Nephron (organoid): ENCODE data around the gene BCKDHA.

Experiments
- H3K27ac Mint-ChIP-seq, 3 experiments: 2 replicates each; pipeline ENCODE4 v1.8.0; 2020; ENCODE audit warnings: mixed read lengths in 3 of 3, mild to moderate bottlenecking in 2 of 3, moderate library complexity in 1 of 3
- H3K27me3 Mint-ChIP-seq: 2 replicates; pipeline ENCODE4 v1.8.0; 2021; ENCODE audit warnings: low read depth, mild to moderate bottlenecking, moderate library complexity, mixed read lengths
- H3K36me3 Mint-ChIP-seq: 2 replicates; pipeline ENCODE4 v1.8.0; 2020; ENCODE audit warnings: low read depth, mixed read lengths
- H3K4me1 Mint-ChIP-seq: 2 replicates; pipeline ENCODE4 v1.8.0; 2020; ENCODE audit warnings: mixed read lengths
- H3K4me3 Mint-ChIP-seq, 3 experiments: 2 replicates each; pipeline ENCODE4 v1.8.0; 2020; ENCODE audit warnings: mild to moderate bottlenecking in 3 of 3, mixed read lengths in 3 of 3, moderate library complexity in 2 of 3
- H3K9me3 Mint-ChIP-seq: 2 replicates; pipeline ENCODE4 v1.8.0; 2020; ENCODE audit warnings: mixed read lengths
- TF ChIP-seq, protein P1 (sequence below), 3 experiments: fragments of 200-600 bp; sonication (generic); IDR thresholded peaks; one replicate each; pipeline ENCODE4 v1.5.0; 2021; ENCODE audit warnings: antibody characterized with exemption in 3 of 3; ENCODE audit not compliant: unreplicated experiment in 3 of 3

Gene BCKDHA

DNA sequence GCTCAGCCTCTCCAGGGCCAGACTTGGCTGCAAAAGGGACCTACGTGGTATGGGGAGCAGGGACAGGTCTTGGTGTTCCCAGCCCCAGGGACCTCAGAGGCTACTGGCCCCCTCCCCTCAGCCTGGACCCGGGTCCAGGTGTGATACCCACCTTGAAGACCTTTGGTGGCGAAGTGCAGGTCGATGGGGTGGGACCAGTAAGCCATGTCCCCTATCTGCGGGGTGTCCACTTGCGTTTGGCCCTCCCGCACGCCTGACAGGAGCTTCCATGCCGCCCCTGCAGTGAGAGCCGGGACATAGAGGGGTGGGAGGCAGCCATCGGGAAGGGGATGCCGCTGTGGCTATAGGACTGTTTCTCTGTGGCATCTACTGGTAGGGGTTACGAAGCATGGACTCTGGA, 39.9 kb upstream of the BCKDHA start:
- TF ChIP-seq, protein P1, sequence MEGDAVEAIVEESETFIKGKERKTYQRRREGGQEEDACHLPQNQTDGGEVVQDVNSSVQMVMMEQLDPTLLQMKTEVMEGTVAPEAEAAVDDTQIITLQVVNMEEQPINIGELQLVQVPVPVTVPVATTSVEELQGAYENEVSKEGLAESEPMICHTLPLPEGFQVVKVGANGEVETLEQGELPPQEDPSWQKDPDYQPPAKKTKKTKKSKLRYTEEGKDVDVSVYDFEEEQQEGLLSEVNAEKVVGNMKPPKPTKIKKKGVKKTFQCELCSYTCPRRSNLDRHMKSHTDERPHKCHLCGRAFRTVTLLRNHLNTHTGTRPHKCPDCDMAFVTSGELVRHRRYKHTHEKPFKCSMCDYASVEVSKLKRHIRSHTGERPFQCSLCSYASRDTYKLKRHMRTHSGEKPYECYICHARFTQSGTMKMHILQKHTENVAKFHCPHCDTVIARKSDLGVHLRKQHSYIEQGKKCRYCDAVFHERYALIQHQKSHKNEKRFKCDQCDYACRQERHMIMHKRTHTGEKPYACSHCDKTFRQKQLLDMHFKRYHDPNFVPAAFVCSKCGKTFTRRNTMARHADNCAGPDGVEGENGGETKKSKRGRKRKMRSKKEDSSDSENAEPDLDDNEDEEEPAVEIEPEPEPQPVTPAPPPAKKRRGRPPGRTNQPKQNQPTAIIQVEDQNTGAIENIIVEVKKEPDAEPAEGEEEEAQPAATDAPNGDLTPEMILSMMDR (IDR thresholded peaks at IDR 0.05; ENCODE audit: unreplicated experiment in 3 of 3), result no peak
- Mint-ChIP-seq H3K36me3 (no peaks in the 10 kb centered on the region), H3K9me3 (no peaks in the 10 kb centered on the region), H3K27me3 (peaks cover 17% of the 10 kb centered on the region), H3K27ac (no peak overlapping the region), H3K4me1 (peaks cover 10% of the 10 kb centered on the region), H3K4me3 (peak overlapping the region in 1 of 3 experiments; percentile 24)

GRCh38 chr19:41359741-41360140, 37.9 kb upstream of the BCKDHA start:
- no peak overlapping the region for H3K27ac Mint-ChIP-seq
- TF ChIP-seq, protein P1 (IDR thresholded peaks at IDR 0.05; ENCODE audit: unreplicated experiment in 3 of 3), result no peak
- H3K4me1 Mint-ChIP-seq, result peaks cover 10% of the 10 kb centered on the region
- H3K36me3 Mint-ChIP-seq, result no peaks in the 10 kb centered on the region
- peaks cover 9% of the 10 kb centered on the region for H3K27me3 Mint-ChIP-seq
- no peaks in the 10 kb centered on the region for H3K9me3 Mint-ChIP-seq
- H3K4me3 Mint-ChIP-seq, result no peak overlapping the region

- Mint-ChIP-seq H3K4me3 (peak overlapping the region; percentile 40 to 98 (median 94)), H3K4me1 (peaks cover 9% of the 10 kb centered on the region), H3K27me3 (no peaks in the 10 kb centered on the region), H3K36me3 (no peaks in the 10 kb centered on the region), H3K9me3 (no peaks in the 10 kb centered on the region), H3K27ac (peak overlapping the region in 1 of 3 experiments; percentile 41)
- TF ChIP-seq, protein P1 (IDR thresholded peaks at IDR 0.05; ENCODE audit: unreplicated experiment in 3 of 3), result no peak
Measured at GRCh38 chr19:41362143-41362847, 35.3 kb upstream of the BCKDHA start.

- Mint-ChIP-seq H3K9me3 (no peaks in the 10 kb centered on the region), H3K4me1 (peaks cover 9% of the 10 kb centered on the region), H3K36me3 (no peaks in the 10 kb centered on the region), H3K27ac (peak overlapping the region; percentile 98 to 100 (median 99)), H3K27me3 (no peaks in the 10 kb centered on the region), H3K4me3 (peak overlapping the region; percentile 89 to 98 (median 94))
- TF ChIP-seq, protein P1 (IDR thresholded peaks at IDR 0.05; ENCODE audit: unreplicated experiment in 3 of 3), result no peak
Measured at GRCh38 chr19:41363371-41363752, 34.3 kb upstream of the BCKDHA start.

DNA sequence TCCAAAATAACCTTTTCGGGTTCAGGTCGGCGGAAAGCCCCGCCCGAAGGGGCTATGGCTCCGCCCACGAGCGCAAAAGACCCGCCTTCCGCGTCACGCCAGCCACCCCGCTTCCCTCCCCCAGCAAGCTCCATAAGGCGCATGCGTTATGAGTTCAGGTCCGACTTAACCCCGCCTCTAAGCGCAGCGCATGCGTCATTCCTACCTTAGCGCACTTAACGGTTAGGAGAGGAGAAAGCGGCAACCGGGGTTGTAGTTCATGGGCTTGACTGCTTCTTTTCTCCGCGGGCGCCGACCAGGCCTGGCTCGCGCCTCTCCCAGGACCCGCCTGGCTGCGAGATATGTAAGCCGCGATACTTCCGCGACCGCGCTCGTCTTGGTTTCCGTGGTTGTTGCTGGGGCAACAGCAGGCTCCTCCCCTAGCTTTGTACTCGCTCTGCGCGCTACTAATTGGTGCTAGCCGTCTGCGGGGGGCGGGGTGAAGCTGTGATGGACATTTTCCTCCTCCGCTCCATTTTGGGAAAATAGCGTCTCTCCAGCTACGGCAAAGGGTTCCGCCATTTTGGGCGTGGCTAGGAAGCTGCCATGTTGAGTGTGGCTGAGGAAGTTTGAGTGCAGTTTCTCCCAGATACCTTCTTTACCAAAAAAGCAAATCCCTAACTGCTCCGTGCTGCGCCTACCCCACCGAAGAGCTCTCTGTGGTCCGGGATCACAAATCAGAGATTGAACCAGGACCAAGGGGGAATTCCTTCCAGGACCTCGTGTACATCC, 33.7 kb upstream of the BCKDHA start, which contains the start of gene B9D2:
TSS of gene B9D2 (minus strand) at position 397 of the 771 bp plus-strand sequence. CDS start 630 bp downstream, outside the sequence.
- Mint-ChIP-seq H3K27ac (peak within 1 kb of the TSS; percentile 98 to 100 (median 99)), H3K9me3 (no peaks in the 10 kb centered on the region), H3K4me1 (peaks cover 9% of the 10 kb centered on the region), H3K27me3 (no peaks in the 10 kb centered on the region), H3K36me3 (no peaks in the 10 kb centered on the region), H3K4me3 (peak within 1 kb of the TSS; percentile 89 to 98 (median 94))
- TF ChIP-seq, protein P1 (IDR thresholded peaks at IDR 0.05; ENCODE audit: unreplicated experiment in 3 of 3), result no peak
